ENCODE measurements around the gene GSE1. TPM values are rescaled to one million over a fixed set of nuclear protein-coding genes. Genes with fewer than 3 reads are reported as not detected.
A peak's percentile ranks its signal among the peaks of the same experiment; 100 is the strongest.

Gene GSE1
- total RNA-seq, 2 donors from 2014 or later = 18.5 to 27.9 TPM

DNA sequence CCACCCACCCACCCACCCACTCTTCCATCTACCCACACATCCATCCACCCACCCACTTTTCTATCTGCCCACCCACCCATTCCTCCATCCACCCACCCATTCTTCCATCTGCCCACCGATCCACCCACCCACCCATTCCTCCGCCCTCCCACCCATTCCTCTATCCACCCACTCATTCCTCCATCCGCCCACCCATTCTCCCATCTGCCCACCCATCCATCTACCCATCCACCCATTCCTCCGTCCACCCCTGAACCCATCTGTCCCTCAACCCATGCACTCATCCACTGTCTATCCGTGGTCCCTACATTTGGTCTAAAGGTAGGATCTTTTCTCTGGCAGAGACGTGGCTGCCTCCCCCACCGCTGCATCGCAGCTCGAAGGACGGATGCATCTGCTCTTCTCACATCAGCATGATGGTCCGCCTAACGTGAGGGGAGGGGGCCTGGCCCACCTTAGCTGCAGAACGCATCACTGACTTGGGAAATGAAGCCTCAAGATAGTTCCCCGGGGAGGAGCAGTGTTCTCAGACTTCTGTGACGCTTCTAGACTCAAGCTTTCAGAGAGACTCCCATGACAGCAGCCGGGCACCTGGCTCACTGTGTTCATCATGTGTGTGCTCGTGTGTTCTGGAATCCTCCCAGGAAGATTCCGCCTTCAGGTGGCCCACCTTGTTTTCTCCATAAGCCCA is 17.2 kb upstream of the GSE1 start:
- H3K9me3 Mint-ChIP-seq = no peaks in the 10 kb centered on the region
- no peak overlapping the region for H3K27ac Mint-ChIP-seq
- no peaks in the 10 kb centered on the region for H3K36me3 Mint-ChIP-seq
- ATAC-seq (no peak), DNase-seq (ENCODE audit: low spot score in 2 of 2) (no peak)

DNA sequence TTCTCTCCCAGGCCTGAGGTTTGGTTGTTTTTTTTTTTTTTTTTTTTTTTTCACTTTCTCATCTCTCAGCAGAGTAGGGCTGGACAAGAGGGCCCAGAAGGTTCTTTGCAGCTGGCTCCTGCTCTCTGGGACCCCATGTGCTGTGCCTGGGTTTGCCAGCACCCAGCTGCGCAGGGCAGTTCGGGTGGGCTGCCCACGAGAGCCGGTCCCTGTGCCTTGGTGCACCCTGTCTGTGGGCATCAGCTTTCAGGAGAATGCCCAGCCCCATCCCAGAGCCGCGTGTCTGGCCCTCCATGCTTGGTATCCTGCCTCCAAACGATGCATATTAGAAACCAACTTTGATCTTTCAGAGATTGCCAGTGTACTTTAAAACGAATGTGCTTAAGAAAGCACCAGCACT is 15.0 kb upstream of the GSE1 start:
- DNase-seq (ENCODE audit: low spot score in 2 of 2) (no peak), ATAC-seq (no peak)
- Mint-ChIP-seq H3K27ac (no peak overlapping the region), H3K36me3 (no peaks in the 10 kb centered on the region), H3K9me3 (no peaks in the 10 kb centered on the region)

DNA sequence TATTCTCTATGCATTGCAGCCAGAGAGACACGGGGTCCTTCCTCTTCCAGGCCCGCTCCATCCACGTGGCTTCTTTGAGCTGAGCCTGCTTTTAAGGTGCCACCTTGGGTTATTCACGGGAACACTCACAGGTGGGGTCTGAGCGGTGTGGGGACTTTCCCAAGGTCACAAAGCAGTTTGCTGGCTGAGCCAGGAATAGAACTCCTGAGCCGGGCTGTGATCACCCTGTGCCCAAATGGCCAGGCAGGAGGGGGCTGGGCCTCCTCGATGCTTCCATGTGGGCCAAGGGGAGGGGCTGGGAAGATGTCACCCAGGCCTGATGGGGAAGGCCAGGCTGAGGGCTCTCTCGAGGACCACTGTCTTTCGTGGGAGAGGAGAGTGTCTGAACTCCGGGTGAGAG is 13.0 kb upstream of the GSE1 start:
- H3K36me3 Mint-ChIP-seq = no peaks in the 10 kb centered on the region
- H3K9me3 Mint-ChIP-seq = no peaks in the 10 kb centered on the region
- DNase-seq (ENCODE audit: low spot score in 2 of 2) (no peak), ATAC-seq (no peak)
- peak overlapping the region in 1 of 2 donors; percentile 34 for H3K27ac Mint-ChIP-seq

DNA sequence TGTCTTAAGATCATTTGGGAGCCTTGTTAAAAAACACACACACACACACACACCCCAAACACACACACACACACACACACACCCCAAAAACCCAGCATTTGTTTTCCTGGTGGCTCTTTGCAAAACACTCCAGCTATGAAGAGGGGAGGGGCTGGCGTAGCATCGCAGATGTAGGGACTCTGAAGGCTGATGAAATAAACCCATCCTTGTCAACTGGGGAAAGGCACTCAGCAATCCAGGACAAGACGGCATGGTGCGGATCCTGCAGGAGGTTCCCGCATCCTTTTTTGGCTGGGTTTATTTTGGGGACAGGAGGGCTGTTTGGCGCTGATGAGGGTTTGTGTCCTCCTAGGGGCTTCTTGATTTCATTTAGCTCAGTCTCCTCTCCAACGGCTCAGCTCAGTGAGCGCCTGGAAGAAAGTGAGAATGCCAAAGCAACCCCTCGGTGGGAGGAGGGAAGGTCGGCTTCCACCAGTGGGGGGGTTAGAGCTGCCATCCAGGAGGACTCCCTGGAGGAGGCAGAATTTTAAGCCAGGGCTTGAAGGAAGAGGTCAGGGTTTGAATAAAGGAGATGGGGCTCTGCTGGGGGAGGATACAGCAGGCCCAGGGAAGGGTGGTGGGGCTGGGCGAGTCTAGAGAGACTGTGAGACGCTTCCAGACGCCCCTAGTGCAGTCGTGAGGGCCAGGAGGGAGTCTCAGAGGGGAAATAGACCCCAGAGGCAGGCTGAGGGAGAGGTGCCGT is 12.4 kb upstream of the GSE1 start:
- ATAC-seq = no peak
- no peaks in the 10 kb centered on the region for H3K36me3 Mint-ChIP-seq
- peak overlapping the region in 1 of 2 donors; percentile 80 for H3K27ac Mint-ChIP-seq
- no peak for DNase-seq (ENCODE audit: low spot score in 2 of 2)
- no peaks in the 10 kb centered on the region for H3K9me3 Mint-ChIP-seq

DNA sequence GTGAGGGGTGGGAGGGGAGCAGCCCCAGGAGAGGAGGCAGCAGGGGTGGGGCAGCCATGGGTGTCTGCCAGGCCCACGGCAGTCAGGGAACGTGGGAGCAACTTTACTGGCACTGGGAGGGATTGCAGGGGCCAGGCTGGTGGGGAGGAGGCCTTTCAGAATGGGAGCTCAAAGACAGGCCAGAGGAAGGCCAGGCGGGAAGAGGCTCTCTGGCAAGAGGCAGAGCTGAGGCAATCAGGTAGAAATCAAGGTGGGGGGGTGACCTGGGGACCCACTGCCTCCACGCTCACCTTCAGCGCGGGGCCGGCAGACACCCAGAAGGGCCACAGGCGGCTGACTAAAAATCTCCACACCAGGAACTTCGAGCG is 11.9 kb upstream of the GSE1 start:
- H3K27ac Mint-ChIP-seq = peak overlapping the region in 1 of 2 donors; percentile 80
- H3K9me3 Mint-ChIP-seq = no peaks in the 10 kb centered on the region
- ATAC-seq (no peak), DNase-seq (ENCODE audit: low spot score in 2 of 2) (no peak)
- H3K36me3 Mint-ChIP-seq = no peaks in the 10 kb centered on the region

DNA sequence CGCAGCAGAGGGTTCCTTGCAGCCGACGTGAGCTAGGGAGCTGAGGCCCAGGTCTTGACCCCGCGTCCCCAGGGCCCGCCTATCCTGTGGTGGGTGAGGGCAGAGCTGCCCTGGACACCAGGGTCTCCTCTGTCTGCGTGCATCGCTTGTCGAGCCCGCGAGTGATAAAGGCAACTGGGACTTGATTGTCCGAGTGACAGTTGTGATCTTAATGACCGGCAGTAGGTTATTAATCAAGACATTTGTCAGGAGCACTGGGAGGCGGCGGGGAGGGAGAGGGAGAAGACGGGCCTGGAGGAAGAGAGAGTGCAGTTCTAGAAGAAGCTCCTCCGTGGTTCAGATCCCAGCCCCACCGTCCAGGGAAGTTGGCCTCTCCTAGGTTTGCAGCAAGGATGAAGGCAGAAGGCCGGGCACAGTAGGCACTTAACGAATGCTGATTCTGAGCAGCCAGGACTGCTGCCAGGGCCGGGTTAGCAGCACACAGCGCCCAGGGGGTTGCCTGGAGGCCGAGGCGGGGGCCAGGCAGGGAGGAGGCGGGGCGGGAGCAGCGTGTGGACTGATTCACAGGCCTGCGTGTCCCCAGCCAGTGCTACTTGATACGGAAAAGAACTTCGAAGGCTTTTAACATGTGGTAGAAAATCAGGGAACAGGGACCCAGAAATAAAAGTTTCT is 11.3 kb upstream of the GSE1 start:
- Mint-ChIP-seq H3K9me3 (no peaks in the 10 kb centered on the region), H3K27ac (peak overlapping the region in 1 of 2 donors; percentile 80), H3K36me3 (no peaks in the 10 kb centered on the region)
- DNase-seq (ENCODE audit: low spot score in 2 of 2) (no peak), ATAC-seq (no peak)

DNA sequence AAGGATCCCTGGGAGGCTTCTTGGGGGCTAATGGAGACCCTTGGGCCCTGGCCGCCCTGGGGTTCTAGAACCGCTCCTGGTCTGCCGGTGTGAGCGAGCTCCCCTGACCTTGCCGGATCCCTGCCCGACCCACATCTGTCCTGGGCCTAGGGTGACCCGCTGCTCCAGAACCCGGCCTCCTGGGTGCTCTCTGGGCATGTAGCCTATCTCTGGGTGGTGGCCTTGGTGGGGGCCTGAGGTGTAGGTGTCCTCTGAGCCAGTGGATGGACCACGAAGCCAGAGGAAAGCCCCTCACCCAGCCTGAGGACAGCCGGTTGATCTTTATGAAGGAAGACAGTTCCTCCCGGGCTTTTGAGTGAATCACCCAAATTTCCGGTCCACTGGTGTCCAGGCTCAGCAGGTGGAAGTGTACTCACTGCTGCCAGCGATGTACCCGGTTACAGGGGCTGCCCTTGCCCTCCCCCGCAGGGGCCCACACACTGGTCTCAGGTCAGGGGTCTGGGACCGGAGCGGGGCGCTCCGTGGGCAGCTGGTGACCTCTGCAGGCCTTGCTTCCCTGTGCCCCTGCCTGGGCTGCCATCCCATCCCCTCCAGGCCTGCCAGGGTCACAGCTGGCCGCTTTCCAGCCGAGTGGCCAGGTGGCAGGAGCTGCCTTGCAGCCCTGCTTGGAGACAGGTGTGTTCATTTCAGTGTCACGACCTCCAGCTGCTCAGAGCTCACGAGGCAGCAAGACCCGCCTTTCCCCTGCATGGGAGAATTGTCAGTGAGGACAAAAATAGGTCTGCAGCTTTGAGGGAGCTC is 10.5 kb upstream of the GSE1 start:
- ATAC-seq (no peak), DNase-seq (ENCODE audit: low spot score in 2 of 2) (no peak)
- Mint-ChIP-seq H3K36me3 (no peaks in the 10 kb centered on the region), H3K9me3 (no peaks in the 10 kb centered on the region), H3K27ac (peak overlapping the region in 1 of 2 donors; percentile 62)

DNA sequence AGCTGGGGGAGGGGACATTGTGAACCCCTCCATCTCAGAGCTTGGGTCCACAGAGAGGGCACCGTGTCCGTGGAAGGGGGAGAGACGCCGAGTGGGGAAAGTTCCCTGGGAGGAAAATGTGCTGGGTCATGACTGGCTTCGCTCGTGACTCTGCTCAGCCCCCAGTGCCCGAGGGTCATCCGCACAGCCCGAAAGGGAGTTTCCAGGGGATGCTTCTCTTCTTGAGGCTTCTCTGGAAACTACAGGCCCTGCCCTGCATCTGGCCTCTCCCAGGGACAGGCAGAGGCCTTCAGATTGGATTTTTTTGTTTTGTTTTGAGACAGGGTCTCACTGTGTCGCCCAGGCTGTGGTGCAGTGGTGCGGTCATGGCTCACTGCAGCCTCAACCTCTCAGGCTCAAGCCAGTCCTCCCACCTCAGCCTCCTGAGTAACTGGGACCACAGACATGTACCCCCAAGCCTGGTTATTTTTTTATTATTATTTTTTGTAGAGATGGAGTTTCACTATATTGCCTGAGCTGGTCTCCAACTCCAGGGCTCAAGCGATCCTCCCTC is 9.8 kb upstream of the GSE1 start:
- Mint-ChIP-seq H3K36me3 (no peaks in the 10 kb centered on the region), H3K9me3 (no peaks in the 10 kb centered on the region), H3K27ac (peak overlapping the region in 1 of 2 donors; percentile 62)
- DNase-seq (ENCODE audit: low spot score in 2 of 2) (no peak), ATAC-seq (no peak)

DNA sequence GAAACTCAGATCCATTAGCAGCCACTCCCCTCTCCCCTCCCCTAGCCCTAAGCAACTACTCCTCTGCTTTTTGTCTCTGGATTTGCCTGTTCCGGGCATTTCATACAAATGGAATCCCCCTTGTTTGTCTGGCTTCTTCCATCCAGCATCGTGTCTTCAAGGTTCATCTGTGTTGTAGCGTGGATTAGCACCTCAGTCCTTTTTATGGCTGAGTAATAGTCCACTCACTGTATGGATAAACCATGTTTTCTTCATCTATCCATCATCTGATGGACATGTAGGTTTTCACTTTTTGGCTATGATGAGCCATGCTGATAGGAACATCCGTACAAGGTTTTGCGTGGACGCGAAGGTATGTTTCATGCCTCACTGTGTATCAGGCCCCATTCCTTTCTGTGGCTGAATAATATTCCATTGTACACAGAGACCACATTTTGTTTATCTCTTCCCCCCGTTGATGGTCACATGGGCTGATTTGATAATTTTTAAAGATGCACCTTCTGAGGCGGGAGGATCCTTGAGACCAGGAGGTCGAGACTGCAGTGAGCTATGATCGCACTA is 8.9 kb upstream of the GSE1 start:
- H3K36me3 Mint-ChIP-seq = no peaks in the 10 kb centered on the region
- no peak overlapping the region for H3K27ac Mint-ChIP-seq
- DNase-seq (ENCODE audit: low spot score in 2 of 2) (no peak), ATAC-seq (no peak)
- no peaks in the 10 kb centered on the region for H3K9me3 Mint-ChIP-seq

DNA sequence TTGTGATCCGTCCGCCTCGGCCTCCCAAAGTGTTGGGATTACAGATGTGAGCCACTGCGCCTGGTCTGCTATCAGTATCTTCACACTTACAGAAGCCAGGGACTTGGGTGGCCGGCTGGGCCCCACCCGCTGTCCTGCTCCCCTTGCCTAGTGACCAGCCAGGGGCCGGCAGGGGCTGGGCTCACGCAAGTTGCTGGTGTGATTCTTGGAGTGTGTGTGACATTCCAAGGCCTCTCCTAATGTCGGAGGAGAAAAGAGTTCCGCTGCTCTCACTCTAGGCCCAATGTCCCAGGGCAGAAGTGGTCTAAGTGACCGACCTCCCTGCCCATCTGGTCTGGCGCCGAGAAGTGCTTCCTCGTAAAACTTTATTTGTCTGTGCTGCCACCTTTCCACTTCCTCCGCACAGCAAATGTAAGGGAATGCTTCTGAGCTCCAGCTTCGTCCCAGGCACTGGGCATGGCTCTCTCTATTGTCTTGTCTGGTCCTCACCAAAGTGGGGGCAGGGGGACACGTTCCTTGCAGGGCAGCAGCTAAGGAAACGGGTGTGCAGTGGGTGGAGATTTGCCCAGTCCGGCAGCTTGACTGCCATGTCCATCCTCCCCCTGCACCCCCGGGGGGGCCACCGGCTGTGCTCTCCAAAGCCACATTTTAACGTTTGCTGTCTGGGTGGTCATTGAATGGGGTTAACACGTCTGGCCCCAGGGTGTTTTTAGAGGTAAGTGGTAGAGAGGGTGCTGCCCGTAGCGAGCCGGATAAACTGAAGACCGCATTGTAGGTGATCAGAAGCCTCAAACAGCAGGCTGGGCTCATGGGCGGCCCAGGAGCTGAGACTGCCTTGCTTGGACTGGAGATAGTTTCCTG is 7.8 kb upstream of the GSE1 start:
- ATAC-seq (no peak), DNase-seq (ENCODE audit: low spot score in 2 of 2) (no peak)
- H3K27ac Mint-ChIP-seq = no peak overlapping the region
- no peaks in the 10 kb centered on the region for H3K36me3 Mint-ChIP-seq
- H3K9me3 Mint-ChIP-seq = no peaks in the 10 kb centered on the region

DNA sequence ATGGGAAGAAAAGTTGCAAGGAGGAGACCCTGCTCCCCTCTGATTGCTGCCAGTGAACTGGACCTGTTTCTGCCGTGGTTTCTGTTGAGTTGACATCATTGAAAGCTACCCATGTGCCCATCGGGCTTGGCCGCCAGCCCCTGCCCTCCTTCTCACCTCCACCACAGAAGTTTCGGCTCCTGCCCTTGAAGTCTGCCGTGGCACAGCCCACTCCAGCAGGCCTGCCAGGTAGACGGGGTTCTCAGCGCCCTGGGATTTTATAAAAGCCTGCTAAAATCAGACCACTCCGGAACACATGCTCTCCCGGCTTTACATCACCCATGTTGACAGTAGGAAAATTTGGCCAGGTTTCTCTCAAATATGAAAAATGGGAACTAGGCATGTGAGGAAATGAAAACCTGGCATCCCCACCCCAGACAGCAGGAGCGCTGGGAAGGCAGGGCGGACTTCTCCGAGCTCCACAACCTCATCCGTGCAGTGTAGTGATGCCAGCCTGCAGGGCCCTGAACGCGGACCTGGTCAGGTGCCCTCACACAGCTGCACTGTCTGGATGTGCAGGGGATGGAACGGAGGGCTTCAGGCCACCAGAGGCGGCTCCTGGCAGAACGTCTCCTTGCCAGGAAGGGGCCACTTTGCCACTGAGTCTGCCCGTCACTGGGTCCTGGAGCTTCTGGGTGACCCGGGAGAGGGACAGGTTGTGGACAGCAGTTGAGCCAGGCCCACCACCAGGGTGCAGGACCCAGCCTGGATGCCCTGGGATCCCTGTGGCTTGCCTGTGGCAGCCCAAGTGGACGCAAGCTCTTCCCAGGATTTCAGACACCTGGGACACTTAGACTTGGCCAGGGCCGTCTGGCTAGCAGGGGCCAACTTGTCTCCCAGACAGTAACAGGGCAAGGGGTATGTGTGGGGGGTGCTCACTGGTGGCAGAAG is 6.9 kb upstream of the GSE1 start:
- no peak for ATAC-seq
- no peak overlapping the region for H3K27ac Mint-ChIP-seq
- DNase-seq (ENCODE audit: low spot score in 2 of 2) = no peak
- no peaks in the 10 kb centered on the region for H3K9me3 Mint-ChIP-seq
- no peaks in the 10 kb centered on the region for H3K36me3 Mint-ChIP-seq

DNA sequence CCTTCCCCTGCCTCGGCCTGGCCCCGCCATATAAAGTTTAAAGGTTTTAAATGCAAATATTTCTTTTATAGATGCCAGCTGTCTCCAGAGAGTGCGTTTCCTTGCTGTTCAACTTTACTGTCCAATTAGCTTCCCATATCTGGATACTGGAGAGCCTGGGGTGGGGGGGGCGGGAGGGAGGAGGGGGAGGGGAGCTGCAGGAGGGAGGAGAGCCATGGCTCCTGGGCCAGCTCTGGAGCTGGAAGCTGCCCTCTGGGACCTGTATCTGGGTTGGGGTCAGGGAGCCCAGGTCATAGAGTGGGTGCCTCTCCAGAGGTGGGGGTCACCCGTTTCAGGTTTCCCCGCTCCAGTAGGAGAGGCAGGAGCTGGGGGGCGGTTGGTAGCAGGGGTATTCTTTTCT is 6.2 kb upstream of the GSE1 start:
- no peak overlapping the region for H3K27ac Mint-ChIP-seq

DNA sequence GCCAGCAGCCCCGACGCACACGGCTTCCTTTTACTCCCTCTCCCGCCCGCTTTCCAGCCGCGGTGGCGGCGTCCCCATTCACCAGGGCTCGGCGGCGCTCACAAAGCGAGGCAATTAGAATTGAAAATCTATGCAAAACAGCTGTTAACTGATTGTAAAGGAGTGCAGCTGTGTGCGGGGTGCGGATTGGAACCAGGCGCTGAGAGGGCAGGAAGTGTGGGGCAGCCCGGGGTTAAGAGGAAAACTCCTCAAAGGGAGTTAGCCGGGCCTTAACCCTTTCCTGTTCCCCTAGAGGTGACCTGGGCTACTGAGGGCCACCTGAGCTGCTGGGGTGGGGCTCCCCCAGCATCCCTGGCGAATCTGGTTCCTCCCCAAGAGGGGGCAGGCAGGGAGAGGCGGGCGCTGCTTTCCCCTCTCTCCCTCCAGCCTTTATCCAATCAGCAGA is 5.8 kb upstream of the GSE1 start:
- H3K36me3 Mint-ChIP-seq = no peaks in the 10 kb centered on the region
- no peak overlapping the region for H3K27ac Mint-ChIP-seq
- no peak for ATAC-seq
- no peaks in the 10 kb centered on the region for H3K9me3 Mint-ChIP-seq
- no peak for DNase-seq (ENCODE audit: low spot score in 2 of 2)

More for the DNA sequence above, 6.2 kb upstream of the GSE1 start:
- DNase-seq (ENCODE audit: low spot score in 2 of 2) = no peak
- Mint-ChIP-seq H3K36me3 (no peaks in the 10 kb centered on the region), H3K9me3 (no peaks in the 10 kb centered on the region)
- ATAC-seq = no peak

DNA sequence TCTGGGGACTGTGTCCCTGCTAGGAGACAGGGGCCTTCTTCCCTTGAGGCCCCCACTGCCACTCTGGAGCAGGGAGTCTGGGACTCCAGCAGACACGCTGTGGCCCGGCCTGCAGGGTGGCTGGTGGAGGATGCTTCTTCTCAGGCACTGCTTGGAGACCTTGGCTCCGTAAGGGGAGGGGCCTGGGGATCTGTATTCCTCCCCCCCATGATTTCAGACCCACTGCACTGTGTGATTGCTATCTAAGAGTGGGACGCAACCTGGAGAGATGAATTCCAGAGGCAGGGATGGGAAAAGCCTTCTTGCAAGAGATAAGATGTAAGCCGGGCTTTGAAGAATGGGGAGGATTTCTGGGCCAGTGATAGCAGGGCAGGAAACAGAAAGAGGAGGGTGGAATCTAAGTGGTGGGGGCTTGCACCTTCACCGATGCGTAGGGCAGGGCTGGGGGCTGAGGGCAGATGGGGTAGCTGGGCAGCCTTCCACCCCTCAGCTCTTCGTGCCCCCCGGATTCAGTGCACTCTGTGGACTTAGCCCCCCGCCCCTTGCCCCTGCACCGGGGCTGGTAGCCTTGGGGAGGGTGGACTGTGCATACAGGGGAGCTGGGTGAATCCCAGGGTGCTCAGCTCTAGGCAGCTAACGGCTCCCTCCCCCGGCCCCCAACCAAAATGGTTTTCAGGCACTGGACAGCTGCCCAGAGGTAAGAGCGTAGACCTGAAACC is 5.2 kb upstream of the GSE1 start:
- no peaks in the 10 kb centered on the region for H3K36me3 Mint-ChIP-seq
- no peak for ATAC-seq
- no peak for DNase-seq (ENCODE audit: low spot score in 2 of 2)
- H3K9me3 Mint-ChIP-seq = no peaks in the 10 kb centered on the region
- H3K27ac Mint-ChIP-seq = no peak overlapping the region
